ENCODE measurements around the gene VPS51. TPM values are rescaled to one million over a fixed set of nuclear protein-coding genes. Genes with fewer than 3 reads are reported as not detected.

Gene VPS51
- total and polyA plus RNA-seq, 2 experiments from 2014 or later = 45.3 to 450 TPM

GRCh38 chr11:65111744-65112545 is 15.9 kb downstream of the VPS51 start, which contains the start of gene TM7SF2:
Gene TM7SF2 (plus strand): TSS chr11:65111872. CDS start chr11:65112016, 144 bp downstream.
- Mint-ChIP-seq H3K27me3 (ENCODE audit: insufficient read depth, low read depth, poor library complexity) (peaks cover 39% of the 10 kb centered on the region), H3K27ac (peak within 1 kb of the TSS; percentile 94), H3K4me3 (peak within 1 kb of the TSS; percentile 96), H3K9me3 (peaks cover 2% of the 10 kb centered on the region; the same call in 2 of the 3 replicates), H3K4me1 (peaks cover 25% of the 10 kb centered on the region), H3K36me3 (ENCODE audit: low read depth) (peaks cover 24% of the 10 kb centered on the region; the same call in 2 of the 3 replicates)
- ATAC-seq = peak; percentile 73
- Histone ChIP-seq H3K27ac (ENCODE audit: low read depth) (peak within 1 kb of the TSS; percentile 90), H3K27me3 (ENCODE audit: insufficient read depth) (no peaks in the 10 kb centered on the region), H3K36me3 (ENCODE audit: insufficient read depth) (no peaks in the 10 kb centered on the region), H3F3A (replicated peaks; ENCODE audit: low read depth) (peaks cover 13% of the 10 kb centered on the region), H4K20me1 (replicated peaks; ENCODE audit: insufficient read depth) (peaks cover 5% of the 10 kb centered on the region; the same call in 1 of the 2 replicates), H3K79me2 (replicated peaks; ENCODE audit: insufficient read depth) (peaks cover 8% of the 10 kb centered on the region; the same call in 1 of the 2 replicates), H3K4me2 (peak within 1 kb of the TSS; percentile 99), H2AFZ (no peak within 1 kb of the TSS), H3K4me3 (peak within 1 kb of the TSS; percentile 99), H3K9me2 (ENCODE audit: insufficient read depth) (no peaks in the 10 kb centered on the region), H3K4me1 (ENCODE audit: insufficient read depth) (peaks cover 13% of the 10 kb centered on the region)
- TF ChIP-seq STAT1 (IDR thresholded peaks at IDR 0.05; ENCODE audit: unreplicated experiment) (no peak), POLR2AphosphoS5 (IDR thresholded peaks at IDR 0.05; ENCODE audit: low read depth) (peak; percentile 96)
- DNase-seq (ENCODE audit: low spot score) = peak; percentile 99

DNA sequence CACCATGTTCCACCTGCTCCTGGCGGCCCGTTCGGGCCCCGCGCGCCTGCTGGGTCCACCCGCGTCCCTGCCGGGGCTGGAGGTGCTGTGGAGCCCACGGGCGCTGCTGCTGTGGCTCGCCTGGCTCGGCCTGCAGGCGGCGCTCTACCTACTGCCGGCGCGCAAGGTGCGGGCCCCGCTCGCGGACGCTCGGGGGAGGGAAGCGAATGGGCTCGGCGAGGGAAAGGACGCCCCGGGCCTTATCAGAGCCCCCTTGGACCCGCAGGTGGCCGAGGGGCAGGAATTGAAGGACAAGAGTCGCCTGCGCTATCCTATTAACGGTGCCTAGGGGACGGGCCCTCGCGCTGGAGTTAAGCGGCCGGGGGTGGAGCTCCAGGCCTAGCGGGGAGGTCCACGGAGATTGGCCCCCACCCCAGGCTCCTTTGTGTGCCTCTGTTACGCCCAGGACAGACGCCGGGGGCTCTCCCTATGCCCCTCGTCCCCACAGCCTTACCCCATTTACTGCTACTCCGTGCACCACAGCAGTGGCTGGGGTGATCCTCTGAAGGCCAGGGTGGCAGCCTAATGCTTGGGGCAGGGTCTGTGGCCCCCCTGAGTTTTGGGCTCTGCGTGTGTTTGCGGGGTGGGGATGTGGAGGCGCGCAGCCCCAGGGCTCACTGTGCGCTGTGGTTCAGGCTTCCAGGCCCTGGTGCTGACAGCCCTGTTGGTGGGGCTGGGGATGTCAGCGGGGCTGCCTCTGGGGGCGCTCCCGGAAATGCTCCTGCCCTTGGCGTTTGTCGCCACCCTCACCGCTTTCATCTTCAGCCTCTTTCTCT is 16.7 kb downstream of the VPS51 start:
- 0 out of 2 replicates have a peak overlapping the region, but pooled peaks have one; percentile 69 for H2AFZ ChIP-seq
- peak; percentile 78 for DNase-seq (ENCODE audit: low spot score)
- H3K36me3 Mint-ChIP-seq (ENCODE audit: low read depth) = peaks cover 24% of the 10 kb centered on the region; the same call in 2 of the 3 replicates

More for the DNA sequence above, 16.7 kb downstream of the VPS51 start:
- Histone ChIP-seq H3K27me3 (ENCODE audit: insufficient read depth) (no peaks in the 10 kb centered on the region), H4K20me1 (replicated peaks; ENCODE audit: insufficient read depth) (peaks cover 5% of the 10 kb centered on the region; the same call in 1 of the 2 replicates), H3K4me1 (ENCODE audit: insufficient read depth) (peaks cover 13% of the 10 kb centered on the region), H3K4me3 (peak overlapping the region; percentile 99), H3K9me2 (ENCODE audit: insufficient read depth) (no peaks in the 10 kb centered on the region), H3K4me2 (peak overlapping the region; percentile 99), H3K79me2 (replicated peaks; ENCODE audit: insufficient read depth) (peaks cover 8% of the 10 kb centered on the region; the same call in 1 of the 2 replicates), H3K27ac (ENCODE audit: low read depth) (no peak overlapping the region), H3F3A (replicated peaks; ENCODE audit: low read depth) (peaks cover 13% of the 10 kb centered on the region), H3K36me3 (ENCODE audit: insufficient read depth) (no peaks in the 10 kb centered on the region)
- Mint-ChIP-seq H3K27me3 (ENCODE audit: insufficient read depth, low read depth, poor library complexity) (peaks cover 43% of the 10 kb centered on the region), H3K9me3 (peaks cover 2% of the 10 kb centered on the region; the same call in 2 of the 3 replicates), H3K4me1 (peaks cover 25% of the 10 kb centered on the region), H3K4me3 (peak overlapping the region; percentile 96), H3K27ac (peak overlapping the region; percentile 44; the same call in 1 of the 2 replicates)
- peak; percentile 31 for ATAC-seq
- TF ChIP-seq POLR2AphosphoS5 (IDR thresholded peaks at IDR 0.05; ENCODE audit: low read depth) (peak; percentile 10; the same call in 1 of the 2 replicates), ETS1 (IDR thresholded peaks at IDR 0.05) (no peak)
- TF ChIP-seq, protein P1, sequence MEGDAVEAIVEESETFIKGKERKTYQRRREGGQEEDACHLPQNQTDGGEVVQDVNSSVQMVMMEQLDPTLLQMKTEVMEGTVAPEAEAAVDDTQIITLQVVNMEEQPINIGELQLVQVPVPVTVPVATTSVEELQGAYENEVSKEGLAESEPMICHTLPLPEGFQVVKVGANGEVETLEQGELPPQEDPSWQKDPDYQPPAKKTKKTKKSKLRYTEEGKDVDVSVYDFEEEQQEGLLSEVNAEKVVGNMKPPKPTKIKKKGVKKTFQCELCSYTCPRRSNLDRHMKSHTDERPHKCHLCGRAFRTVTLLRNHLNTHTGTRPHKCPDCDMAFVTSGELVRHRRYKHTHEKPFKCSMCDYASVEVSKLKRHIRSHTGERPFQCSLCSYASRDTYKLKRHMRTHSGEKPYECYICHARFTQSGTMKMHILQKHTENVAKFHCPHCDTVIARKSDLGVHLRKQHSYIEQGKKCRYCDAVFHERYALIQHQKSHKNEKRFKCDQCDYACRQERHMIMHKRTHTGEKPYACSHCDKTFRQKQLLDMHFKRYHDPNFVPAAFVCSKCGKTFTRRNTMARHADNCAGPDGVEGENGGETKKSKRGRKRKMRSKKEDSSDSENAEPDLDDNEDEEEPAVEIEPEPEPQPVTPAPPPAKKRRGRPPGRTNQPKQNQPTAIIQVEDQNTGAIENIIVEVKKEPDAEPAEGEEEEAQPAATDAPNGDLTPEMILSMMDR (conservative IDR thresholded peaks at IDR 0.05; ENCODE audit: low read depth in 2 of 2) = peak; percentile 66 to 81
